Right lobe of liver (tissue), 4 donors: ENCODE measurements around the gene UTP25.

Experiments
- POLR2A ChIP-seq: fragments of 450-650 bp; IDR thresholded peaks from one replicate; pipeline ENCODE4 v1.6.1; 2017; ENCODE audit warnings: antibody characterized with exemption, mild to moderate bottlenecking
- TF ChIP-seq, protein P1 (sequence below), 4 donors: fragments of 200-600 bp in 3 of 4; fragments of 450-650 bp in 1 of 4; IDR thresholded peaks; one replicate each; pipeline versions ENCODE4 v1.5.1 to v1.8.0; 2016 to 2022; ENCODE audit warnings: antibody characterized with exemption in 4 of 4, mild to moderate bottlenecking in 2 of 4
- donor health status: DM: no; HTN: no; CAD: no.
- donor health status: DM: no; HTN: no; CAD: no.
- donor health status: DM: no; HTN: yes; CAD: no.

DNA sequence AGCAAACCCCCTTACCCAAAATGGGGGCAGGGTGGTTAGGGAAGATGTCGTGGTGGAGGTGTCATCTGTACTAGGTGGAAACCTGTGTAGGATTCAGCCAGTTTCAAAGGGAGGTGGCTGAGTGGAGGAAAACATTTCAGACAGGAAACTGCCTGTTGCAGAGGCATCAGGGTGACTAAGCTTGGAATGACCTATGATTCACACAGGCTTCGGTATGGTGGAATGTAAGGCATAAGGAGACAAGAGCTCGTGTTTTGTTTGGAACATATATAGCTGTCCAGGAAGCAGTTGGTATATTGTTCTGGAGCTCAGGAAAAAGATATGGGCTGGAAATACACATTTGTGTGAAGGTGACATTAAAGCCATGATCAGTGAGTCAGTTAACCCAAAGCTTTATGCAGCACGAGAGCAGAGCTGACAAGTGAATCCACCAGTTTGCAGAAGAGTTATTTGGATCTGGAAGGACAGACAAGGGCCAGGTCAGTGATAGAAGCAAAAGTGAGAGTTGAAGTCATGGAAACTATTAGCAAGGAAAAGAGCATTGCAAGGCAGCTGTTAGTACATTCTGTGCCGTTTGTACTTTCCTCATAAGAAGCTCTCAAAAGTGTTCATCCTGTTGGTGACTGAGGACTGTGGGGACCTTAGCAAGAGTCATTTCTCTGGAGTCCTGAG, 12.2 kb downstream of the UTP25 start:
- TF ChIP-seq, protein P1, sequence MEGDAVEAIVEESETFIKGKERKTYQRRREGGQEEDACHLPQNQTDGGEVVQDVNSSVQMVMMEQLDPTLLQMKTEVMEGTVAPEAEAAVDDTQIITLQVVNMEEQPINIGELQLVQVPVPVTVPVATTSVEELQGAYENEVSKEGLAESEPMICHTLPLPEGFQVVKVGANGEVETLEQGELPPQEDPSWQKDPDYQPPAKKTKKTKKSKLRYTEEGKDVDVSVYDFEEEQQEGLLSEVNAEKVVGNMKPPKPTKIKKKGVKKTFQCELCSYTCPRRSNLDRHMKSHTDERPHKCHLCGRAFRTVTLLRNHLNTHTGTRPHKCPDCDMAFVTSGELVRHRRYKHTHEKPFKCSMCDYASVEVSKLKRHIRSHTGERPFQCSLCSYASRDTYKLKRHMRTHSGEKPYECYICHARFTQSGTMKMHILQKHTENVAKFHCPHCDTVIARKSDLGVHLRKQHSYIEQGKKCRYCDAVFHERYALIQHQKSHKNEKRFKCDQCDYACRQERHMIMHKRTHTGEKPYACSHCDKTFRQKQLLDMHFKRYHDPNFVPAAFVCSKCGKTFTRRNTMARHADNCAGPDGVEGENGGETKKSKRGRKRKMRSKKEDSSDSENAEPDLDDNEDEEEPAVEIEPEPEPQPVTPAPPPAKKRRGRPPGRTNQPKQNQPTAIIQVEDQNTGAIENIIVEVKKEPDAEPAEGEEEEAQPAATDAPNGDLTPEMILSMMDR (IDR thresholded peaks at IDR 0.05): no peak
- TF ChIP-seq POLR2A: peak; percentile 33
